Colonic mucosa (tissue), 4 donors: ENCODE data around the gene INVS. TPM values are rescaled to one million over a fixed set of nuclear protein-coding genes. Genes with fewer than 3 reads are reported as not detected.

ENCODE experiments used
- DNase-seq: peaks from one replicate; pipeline ENCODE4 v3.0.0-alpha.2; 2020
- H3K27ac ChIP-seq: fragments of 200-600 bp; one replicate; pipeline ENCODE4 v1.8.0; 2021
- H3K27me3 ChIP-seq: fragments of 200-600 bp; one replicate; pipeline ENCODE4 v1.8.0; 2021
- H3K36me3 ChIP-seq: fragments of 200-600 bp; one replicate; pipeline ENCODE4 v1.8.0; 2021
- H3K4me1 ChIP-seq: fragments of 200-600 bp; one replicate; pipeline ENCODE4 v1.8.0; 2021; ENCODE audit warnings: mild to moderate bottlenecking
- H3K4me3 ChIP-seq: fragments of 200-600 bp; one replicate; pipeline ENCODE4 v1.8.0; 2021
- H3K9ac ChIP-seq, 2 donors: one replicate each; pipeline ENCODE4 v1.7.0; 2013; ENCODE audit warnings: control low read depth in 2 of 2, low read depth in 2 of 2, low read length in 2 of 2
- H3K9me3 ChIP-seq: fragments of 200-600 bp; one replicate; pipeline ENCODE4 v1.8.0; 2021
- intact Hi-C: fragments of 100-400 bp; cut with DNase I; formaldehyde crosslinking; loops from one replicate; pipeline ENCODE4 v1.14.1; 2022
- total RNA-seq, 2 donors: library from RNA; stranded (reverse); fragmentation: NEBNext Ultra II Directional in 1 of 2; extraction: Animal tissue kit (Norgen Biotek cat#: 25700) in 1 of 2; gene quantifications; one replicate each; pipeline ENCODE4 v1.2.1, GENCODE V29; 2021
- TF ChIP-seq, protein P1 (sequence below): fragments of 200-600 bp; IDR thresholded peaks from one replicate; pipeline ENCODE4 v1.8.0; 2022; ENCODE audit warnings: antibody characterized with exemption, mild to moderate bottlenecking
- donor health status: healthy.
- donor health status: DM: no; HTN: no; CAD: no.
- donor health status: DM: no; HTN: no; CAD: no.

The INVS gene
- total RNA-seq, 2 donors from 2014 or later, result 12.1 to 16.0 TPM

GRCh38 chr9:100211476-100211875 is 112.4 kb downstream of the INVS start:
- H3K9me3 ChIP-seq, result no peaks in the 10 kb centered on the region
- TF ChIP-seq, protein P1, sequence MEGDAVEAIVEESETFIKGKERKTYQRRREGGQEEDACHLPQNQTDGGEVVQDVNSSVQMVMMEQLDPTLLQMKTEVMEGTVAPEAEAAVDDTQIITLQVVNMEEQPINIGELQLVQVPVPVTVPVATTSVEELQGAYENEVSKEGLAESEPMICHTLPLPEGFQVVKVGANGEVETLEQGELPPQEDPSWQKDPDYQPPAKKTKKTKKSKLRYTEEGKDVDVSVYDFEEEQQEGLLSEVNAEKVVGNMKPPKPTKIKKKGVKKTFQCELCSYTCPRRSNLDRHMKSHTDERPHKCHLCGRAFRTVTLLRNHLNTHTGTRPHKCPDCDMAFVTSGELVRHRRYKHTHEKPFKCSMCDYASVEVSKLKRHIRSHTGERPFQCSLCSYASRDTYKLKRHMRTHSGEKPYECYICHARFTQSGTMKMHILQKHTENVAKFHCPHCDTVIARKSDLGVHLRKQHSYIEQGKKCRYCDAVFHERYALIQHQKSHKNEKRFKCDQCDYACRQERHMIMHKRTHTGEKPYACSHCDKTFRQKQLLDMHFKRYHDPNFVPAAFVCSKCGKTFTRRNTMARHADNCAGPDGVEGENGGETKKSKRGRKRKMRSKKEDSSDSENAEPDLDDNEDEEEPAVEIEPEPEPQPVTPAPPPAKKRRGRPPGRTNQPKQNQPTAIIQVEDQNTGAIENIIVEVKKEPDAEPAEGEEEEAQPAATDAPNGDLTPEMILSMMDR, result no peak
- H3K4me3 ChIP-seq, result no peak overlapping the region
- intact Hi-C loops, result no loop called here
- no peaks in the 10 kb centered on the region for H3K27me3 ChIP-seq
- no peak overlapping the region for H3K9ac ChIP-seq
- no peak overlapping the region for H3K27ac ChIP-seq
- H3K36me3 ChIP-seq, result no peaks in the 10 kb centered on the region
- no peaks in the 10 kb centered on the region for H3K4me1 ChIP-seq
- no peak for DNase-seq

DNA sequence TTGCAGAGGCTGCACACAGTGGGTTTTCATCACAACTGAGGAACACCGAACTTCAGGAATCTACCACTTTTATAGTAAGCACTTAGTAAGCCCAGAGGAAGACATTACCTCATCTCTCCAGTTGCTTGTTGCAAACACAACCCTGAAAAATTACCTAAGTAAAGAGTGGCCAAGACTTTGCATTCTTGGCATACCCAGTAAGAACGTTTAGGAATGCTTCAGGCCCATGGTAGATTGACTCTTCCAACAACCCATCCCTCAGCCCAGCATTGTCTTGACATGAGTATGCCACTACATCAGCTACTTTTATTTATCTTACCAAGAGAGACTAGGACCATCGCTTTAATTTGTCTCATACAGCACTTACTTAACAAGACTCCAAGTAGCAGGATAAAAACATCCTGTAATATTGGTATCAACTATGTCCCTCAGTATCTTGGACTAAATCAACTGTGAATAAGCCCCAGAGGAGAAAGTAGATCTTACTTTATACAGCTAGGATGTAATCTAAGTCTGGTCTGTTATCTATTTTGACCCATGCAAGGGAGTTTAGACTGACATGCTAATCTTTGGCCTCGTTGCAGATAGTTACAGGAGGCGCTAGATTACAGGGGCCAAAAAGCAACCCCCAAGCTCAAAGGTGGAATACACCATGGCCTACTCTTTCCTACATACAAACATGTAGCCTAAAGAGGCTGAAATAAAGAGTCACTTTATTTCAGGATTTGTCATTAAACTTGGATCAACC is 114.9 kb downstream of the INVS start:
- H3K4me1 ChIP-seq, result no peaks in the 10 kb centered on the region
- no peak overlapping the region for H3K27ac ChIP-seq
- no peak for DNase-seq
- no peaks in the 10 kb centered on the region for H3K9me3 ChIP-seq
- intact Hi-C loops, result no loop called here
- no peaks in the 10 kb centered on the region for H3K27me3 ChIP-seq
- H3K4me3 ChIP-seq, result no peak overlapping the region
- TF ChIP-seq, protein P1, result no peak
- no peak overlapping the region for H3K9ac ChIP-seq
- H3K36me3 ChIP-seq, result no peaks in the 10 kb centered on the region

DNA sequence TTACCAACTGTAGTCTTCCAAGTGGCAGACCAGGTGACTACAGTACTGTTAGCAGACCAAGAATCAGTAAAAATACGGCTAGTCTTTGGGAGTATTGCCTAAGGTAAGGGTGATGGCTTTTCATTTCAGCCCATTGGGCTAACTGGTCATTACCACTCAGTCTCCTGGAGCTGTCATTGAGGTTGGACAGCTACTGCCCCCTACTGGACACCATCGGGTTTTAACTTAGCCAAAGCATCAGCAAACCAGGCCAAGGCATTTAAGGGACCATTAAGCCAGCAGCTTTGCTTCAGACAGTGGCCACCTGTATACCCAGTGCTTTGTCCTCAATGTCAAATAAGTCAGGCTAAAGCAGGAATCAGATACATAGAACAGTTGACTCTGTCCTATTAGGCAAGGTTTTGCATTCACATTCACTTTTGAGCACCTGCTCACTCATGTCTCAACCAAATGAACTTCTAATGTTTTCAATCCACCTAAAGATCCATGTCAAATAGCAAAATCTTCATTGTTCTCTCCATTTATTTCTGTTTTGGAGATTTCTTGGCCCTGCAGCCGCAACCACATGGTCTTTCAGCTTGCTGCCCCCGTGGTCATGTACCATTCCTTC is 117.2 kb downstream of the INVS start:
- Histone ChIP-seq H3K4me1 (no peaks in the 10 kb centered on the region), H3K36me3 (no peaks in the 10 kb centered on the region), H3K9me3 (no peaks in the 10 kb centered on the region), H3K27me3 (no peaks in the 10 kb centered on the region), H3K27ac (no peak overlapping the region), H3K4me3 (no peak overlapping the region), H3K9ac (no peak overlapping the region)
- intact Hi-C loops, result loop anchor here (5.0 kb wide), 1 partner anchor 189 kb away; no protein-coding TSS in a partner anchor
- DNase-seq, result peak; percentile 76
- TF ChIP-seq, protein P1, result peak; percentile 62

- no peaks in the 10 kb centered on the region for H3K9me3 ChIP-seq
- no peak overlapping the region for H3K9ac ChIP-seq
- H3K36me3 ChIP-seq, result no peaks in the 10 kb centered on the region
- intact Hi-C loops, result loop anchor here (5.0 kb wide), 1 partner anchor 190 kb away; no protein-coding TSS in a partner anchor
- no peak overlapping the region for H3K4me3 ChIP-seq
- no peak overlapping the region for H3K27ac ChIP-seq
- H3K4me1 ChIP-seq, result no peaks in the 10 kb centered on the region
- TF ChIP-seq, protein P1, result no peak
- DNase-seq, result no peak
- no peaks in the 10 kb centered on the region for H3K27me3 ChIP-seq
These were observed 118.5 kb downstream of the INVS start for GRCh38 chr9:100217536-100217935.

DNA sequence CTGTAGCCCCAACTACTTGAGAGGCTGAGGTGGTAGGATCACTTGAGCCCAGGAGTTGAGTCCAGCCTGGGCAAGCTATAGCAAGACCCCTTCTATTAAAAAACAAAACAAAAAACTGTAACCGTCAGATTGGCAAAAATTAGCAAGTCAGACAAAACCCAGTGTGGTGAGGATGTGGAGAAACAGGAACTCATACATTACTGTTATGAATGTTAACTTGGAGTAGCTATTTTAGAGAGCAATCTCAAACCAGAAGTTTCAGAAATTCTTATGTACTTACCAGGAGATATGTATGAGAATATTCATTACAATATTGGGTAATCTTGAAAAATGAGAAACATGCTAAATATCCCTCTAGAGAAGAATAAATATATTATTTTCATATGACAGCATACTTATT is 120.3 kb downstream of the INVS start:
- H3K4me1 ChIP-seq, result no peaks in the 10 kb centered on the region
- H3K9ac ChIP-seq, result no peak overlapping the region
- no peak overlapping the region for H3K27ac ChIP-seq
- TF ChIP-seq, protein P1, result no peak
- H3K27me3 ChIP-seq, result no peaks in the 10 kb centered on the region
- H3K4me3 ChIP-seq, result no peak overlapping the region
- DNase-seq, result no peak
- no peaks in the 10 kb centered on the region for H3K36me3 ChIP-seq
- no peaks in the 10 kb centered on the region for H3K9me3 ChIP-seq
- intact Hi-C loops, result loop anchor here (5.0 kb wide), 1 partner anchor 192 kb away; no protein-coding TSS in a partner anchor
